Activated gamma-delta T cell treated with anti-CD3 and anti-CD28 coated beads, Interleukin-2, amount 50 U/mL, for 16 hours (primary cell): Measurements from ENCODE around the gene DGCR2.
"Not testable (repeated sequence)": the region's sequence is repeated elsewhere in the genome, so short reads cannot be mapped to it uniquely, and the experiment has no call there.

Experiments
- DNase-seq: peaks from one replicate; pipeline ENCODE4 v3.0.0-alpha.2; 2020; ENCODE audit warnings: low read depth

Gene DGCR2

GRCh38 chr22:19041704-19042074, 80.5 kb downstream of the DGCR2 start:
- no peak for DNase-seq

DNA sequence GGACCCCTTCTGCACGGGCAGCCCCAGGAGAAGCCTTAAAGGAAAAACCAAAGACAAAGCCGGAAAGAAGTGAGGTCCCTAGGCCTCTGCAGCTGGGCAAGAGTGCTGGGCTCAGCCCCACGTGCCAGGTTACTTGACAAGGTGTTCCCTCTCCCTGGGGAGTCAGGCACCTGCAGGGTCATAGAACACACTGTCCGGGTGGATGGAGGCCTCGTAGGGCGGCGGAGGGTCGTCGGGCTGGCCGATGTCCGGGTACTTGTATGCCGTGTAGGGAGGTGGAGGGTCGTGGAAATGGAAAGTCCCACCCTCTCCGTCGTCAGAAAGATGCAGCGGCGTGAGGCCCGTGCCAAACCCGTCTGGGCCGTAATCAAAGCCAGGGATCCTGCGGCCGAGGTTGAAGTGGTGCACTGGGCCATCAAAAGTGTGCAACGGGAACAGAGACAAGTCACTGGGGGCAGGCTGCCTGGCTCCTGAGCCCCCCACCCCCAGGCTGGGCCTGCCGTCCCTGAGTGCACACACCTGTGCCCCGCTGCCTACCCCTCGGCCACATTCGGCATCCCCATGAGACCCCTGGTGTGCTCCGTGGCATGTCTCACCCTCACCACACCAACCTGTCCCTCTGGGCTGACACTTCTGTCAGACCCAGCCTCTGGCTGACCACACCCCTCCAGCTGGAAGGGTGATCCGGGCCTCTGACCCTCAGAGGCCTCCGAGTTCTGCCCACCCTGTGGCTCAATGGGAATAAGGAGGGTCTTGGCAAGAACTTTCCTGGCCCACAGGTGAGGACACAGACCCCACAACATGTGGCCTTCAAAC, 81.1 kb downstream of the DGCR2 start:
- no peak for DNase-seq

DNA sequence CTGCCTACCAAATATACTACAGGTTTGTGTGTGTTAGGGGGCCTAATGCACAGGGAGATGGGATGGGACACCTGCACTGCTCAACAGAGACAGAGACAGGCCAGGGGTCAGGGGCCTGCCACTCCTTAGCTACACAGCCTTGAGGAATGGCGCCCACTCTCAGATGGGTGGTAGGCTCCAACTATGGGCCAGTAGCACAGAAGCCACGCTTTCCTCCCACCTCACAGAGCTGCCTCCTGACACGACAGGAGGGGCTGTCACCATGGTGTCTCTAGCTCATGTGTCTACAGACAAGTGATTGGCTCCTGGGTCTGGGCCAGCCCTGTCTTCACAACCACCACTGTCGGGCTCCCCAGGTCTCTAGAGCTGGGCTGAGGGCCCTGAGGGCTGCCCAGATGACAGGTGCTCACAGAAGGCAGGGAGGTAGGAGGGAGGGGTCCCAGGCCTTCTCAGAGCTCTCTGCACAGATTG, 81.8 kb downstream of the DGCR2 start:
- DNase-seq = no peak

DNA sequence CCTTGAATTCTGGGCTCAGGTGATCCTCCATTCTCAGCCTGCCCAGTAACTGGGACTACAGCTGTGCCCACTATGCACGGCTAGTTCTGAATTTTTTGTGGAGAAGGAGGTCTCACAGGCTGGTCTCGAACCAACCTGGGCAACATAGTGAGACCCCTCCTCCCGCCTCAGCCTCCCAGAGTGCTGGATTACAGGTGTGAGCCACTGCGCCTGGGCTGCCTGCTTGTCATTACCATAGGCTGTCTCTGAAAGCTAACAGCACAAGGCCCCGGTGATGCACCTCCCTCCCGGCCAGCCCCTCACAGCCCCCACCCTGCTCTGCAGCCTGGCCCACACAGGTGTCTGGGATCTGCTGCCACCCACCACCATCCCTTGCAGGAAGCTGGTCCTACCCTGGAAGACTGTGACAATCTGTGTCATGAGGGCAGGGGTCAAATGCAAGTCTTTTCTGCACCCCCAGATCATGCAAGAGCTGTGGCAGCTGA, 82.4 kb downstream of the DGCR2 start:
- no peak for DNase-seq

DNA sequence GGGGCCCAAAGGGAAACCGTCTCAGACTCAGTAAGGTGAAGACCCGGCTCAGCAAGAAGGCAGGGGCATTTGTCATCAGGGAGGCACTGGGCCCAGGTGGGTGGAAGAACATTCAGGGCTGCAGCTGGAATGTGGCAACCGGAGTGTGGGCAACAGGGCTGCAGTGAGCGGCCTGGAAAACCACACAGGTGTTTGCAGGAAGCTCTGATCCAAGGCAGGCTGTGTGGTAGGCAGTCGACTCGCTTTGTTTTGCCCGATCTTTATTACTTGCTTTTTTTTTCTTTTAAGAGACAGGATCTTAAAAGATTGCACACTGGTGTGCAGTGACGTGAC, 82.8 kb downstream of the DGCR2 start:
- no peak for DNase-seq

DNA sequence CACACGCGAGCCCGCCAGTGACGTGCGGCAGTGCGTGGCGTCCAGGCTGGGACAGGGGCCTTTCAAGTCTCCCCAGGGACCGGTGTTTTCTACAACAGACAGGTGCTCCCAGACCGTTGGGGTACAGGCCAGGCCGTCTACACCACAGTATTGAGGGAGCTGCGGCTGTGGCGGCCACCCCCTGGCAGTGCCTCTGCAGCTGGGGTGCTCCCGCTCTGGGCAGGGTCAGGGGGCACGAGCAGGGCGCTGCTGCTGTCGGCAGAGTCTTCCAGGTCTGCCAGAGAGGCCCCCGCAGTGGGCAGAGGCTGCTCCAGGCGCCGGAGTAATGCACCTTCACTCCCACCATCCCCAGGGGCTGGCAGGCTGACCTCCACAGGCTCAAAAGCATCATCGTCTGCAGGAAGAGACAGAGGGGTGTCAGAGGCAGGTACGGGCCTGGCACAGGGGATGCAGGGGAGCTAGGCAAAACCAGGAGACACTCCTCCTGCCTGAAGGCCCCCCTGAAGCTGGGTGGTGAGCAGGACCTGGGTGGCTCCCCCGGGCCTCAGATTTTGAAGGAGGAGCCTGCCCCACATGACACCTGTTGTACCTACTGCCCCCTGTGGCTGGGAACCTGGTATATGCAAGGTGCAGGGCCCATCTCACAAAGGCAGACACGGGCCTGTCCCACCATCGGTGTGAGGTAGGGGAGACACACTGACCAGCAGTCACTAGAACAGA, 83.3 kb downstream of the DGCR2 start:
- no peak for DNase-seq

- no peak for DNase-seq
Observed at GRCh38 chr22:19038164-19038546, 84.1 kb downstream of the DGCR2 start.

DNA sequence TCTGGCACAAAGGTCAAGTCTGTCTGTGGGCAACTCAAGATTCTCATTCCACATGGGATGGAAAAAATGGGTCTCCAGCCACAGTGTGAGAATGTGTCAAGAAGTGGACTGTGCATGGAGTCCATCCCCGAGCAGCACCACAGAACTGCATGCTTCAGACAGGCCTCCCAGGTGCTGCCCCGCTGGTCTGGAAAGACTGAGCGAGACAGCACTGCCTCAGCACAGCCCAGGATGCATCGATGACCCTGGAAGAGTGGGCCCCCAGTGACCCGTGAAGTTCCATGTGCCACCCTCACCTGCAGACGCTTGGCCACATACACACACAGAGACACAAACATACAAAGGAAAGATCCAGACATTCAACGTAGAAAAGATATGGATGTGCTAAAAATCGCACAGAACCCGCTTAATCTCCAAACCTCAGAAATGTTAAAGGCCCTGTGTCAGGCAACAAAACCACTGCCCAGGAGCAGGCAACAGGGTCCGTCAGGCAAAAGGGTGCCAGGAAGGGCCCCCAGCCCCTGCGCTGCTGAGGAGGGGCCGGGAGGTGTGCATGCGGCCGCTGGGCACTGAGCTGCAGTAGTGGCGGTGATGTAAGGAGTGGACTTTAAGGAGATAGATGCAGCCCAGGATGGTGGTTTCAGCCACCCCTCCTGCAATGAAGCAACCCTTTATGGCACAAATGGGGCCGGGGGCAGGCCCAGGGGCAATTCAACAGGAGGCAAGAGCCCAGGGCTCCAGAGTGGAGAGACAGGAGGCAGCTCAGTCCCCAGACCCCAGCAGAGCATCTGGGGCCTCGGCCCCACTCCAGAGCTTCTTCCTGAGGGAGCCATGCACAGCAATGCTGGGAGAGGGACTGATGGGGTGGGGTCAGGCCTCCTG, 84.7 kb downstream of the DGCR2 start:
- DNase-seq = no peak

GRCh38 chr22:19036523-19037273, 85.5 kb downstream of the DGCR2 start:
- no peak for DNase-seq

DNA sequence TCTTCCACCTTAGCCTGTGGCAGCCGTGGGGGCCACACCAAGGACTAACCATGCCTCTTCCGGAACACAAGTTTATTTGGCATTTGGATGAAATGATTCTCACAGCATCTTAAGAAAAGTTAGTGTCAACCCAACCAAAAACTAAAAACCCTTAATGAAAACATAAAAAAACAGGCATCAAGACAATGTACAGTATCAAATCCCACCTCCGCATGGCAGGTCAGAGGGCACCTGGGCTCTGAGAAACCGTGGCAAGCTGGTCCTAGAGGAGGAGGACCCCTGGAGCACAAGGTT, 86.0 kb downstream of the DGCR2 start:
- no peak for DNase-seq

- DNase-seq = no peak
Observed at GRCh38 chr22:19035474-19036228, 86.6 kb downstream of the DGCR2 start.

DNA sequence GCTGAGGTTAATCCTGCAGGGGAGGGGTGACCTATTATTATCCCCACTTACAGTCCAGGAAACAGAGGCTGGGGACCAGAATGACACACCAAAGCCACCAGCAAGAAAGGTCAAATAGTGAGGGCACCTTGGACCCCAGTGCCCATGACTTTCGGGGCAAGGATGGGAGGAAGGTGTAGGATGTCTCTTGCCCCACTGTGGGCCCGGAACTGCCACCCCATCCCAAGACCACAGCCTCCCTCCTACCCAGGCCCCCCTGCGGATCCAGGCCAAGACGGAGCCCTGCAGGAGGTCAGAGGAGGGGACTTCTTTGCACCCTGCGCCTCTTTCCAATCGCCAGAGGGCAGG, 87.1 kb downstream of the DGCR2 start:
- DNase-seq = not testable (repeated sequence)

DNA sequence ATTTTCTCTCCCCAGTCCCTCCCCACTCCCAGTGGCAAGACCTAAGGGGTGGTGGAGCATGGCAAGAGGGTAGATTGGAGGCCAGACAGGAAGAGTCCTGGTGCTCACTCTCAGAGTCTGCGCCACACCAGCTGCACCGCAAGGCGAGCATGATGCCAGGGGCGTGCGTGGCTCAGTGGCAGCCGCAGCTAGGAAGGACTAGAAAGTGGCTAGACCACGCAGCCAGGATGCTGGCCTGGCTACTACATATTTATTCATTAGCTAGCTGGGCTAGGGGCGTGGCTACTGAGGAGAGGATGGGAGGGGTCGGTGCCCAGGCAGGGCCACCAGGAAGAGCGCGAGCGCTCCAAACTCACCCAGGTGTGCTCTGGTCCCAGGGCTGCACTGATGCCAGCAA, 87.5 kb downstream of the DGCR2 start:
- DNase-seq = not testable (repeated sequence)

DNA sequence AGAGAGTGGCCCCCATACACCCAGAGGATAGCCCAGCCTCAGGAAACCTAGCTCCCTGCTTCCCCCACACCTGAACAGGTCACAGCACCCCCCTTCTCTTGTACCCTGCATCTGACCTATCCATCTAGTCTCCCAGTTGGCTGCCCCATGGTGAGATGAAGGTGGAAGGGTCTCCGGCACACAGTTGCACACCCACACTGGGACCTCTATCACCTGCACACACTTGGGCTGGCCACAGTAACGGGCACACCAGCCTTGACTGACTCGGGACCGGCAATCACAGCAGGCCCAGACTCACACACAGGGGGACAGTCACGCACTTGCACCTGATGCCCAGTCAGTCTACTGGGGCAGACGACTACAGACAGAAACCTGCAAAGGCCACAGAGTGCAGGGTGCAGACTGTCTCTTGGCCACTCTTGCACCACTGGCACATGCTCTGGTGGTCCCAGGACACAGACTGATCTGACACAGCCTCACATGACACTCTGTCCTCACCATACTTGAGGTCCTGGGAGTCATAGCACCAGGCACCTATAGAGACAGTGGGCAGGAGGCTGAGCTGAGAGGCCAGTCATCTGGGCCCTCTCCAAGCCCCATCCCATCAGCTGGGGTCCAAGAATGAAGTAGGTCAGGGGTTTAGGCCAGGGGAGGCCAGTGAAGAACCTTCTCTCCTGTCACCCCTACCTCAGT, 88.0 kb downstream of the DGCR2 start:
- DNase-seq = not testable (repeated sequence)

GRCh38 chr22:19033568-19033905, 88.7 kb downstream of the DGCR2 start:
- DNase-seq = not testable (repeated sequence)

DNA sequence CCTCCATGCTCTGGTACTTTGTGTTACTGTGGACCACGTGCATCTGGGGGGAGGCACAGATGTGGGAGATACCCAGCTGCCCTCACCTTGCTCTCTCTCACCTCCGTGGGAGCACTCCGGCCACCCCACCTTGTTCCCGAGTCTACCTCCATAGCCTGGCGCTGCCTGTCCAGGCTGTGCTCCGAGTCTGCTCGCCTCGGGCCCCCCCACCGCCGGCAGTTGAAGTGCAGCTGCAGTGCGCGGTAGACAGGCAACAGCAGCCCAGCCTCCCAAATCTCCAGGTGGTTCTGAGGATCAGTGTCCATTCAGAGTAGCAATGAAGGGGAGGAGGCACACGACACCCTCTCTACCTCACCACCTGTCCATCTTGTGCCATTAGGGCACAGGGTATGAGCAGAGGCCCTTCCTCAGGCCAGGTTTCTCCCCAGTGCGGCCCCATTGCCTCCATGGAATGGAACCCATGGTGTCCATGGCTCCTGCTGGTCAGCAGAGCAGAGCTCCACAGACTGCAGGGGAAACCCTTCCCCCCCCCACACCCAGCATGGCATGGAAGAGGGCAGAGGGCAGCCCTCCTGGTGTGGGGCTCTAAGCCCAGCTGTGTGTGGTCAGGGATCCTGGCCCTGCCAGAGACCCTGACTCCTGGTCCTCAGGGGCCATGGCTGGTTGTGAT, 89.2 kb downstream of the DGCR2 start:
- not testable (repeated sequence) for DNase-seq

GRCh38 chr22:19032156-19032785, 89.9 kb downstream of the DGCR2 start:
- not testable (repeated sequence) for DNase-seq

DNA sequence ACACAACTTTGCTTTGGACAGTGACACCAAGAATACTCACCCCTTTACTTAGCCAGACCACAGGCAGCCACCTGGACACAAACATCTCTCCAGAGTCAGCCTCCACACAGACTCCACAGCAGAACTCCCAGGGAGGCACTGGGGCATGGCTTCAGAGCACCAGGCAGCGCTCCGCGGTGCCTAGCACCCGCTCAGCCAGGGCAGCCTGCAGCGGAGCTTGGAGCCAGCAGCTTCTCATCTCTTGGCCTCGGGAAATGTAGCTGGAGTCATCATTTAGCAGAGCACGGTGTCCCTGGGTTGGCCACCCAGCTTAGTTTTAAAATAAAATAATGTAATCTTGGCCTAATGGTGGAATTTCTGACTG, 91.3 kb downstream of the DGCR2 start:
- not testable (repeated sequence) for DNase-seq

- not testable (repeated sequence) for DNase-seq
Observed at GRCh38 chr22:19030226-19030888, 91.9 kb downstream of the DGCR2 start.
